CD8-positive, alpha-beta memory T cell (primary cell): ENCODE results near the gene FGL2. TPM values are rescaled to one million over a fixed set of nuclear protein-coding genes. Genes with fewer than 3 reads are reported as not detected.
"Not testable (repeated sequence)": the region's sequence is repeated elsewhere in the genome, so short reads cannot be mapped to it uniquely, and the experiment has no call there.

ENCODE experiments used
- CTCF ChIA-PET: fragments of 350-600 bp; sonication (Branson Sonifier 250); formaldehyde crosslinking; loops from one replicate; lab custom pipeline; 2021; ENCODE audit warnings: antibody characterized with exemption; lab: Charles Lee
- POLR2A ChIA-PET: fragments of 350-600 bp; sonication (Branson Sonifier 250); formaldehyde crosslinking; loops from one replicate; lab custom pipeline; 2021; ENCODE audit warnings: antibody characterized with exemption; lab: Charles Lee
- DNase-seq, 5 donors: peaks; one replicate each; pipeline versions ENCODE4 v3.0.0 to v3.0.0-alpha.2; 2020 to 2022; ENCODE audit warnings: mixed read lengths in 1 of 5
- H3K27ac ChIP-seq: one replicate; pipeline ENCODE4 v1.7.0; 2013; ENCODE audit warnings: low read depth, mild to moderate bottlenecking, low read length, moderate library complexity
- H3K27me3 ChIP-seq: 2 replicates; pipeline ENCODE4 v1.7.0; 2013; ENCODE audit warnings: low read length, mild to moderate bottlenecking; ENCODE audit not compliant: insufficient read depth, poor library complexity, severe bottlenecking
- H3K36me3 ChIP-seq: 2 replicates; pipeline ENCODE4 v1.7.0; 2013; ENCODE audit warnings: mild to moderate bottlenecking, low read length, moderate library complexity; ENCODE audit not compliant: insufficient read depth
- H3K4me1 ChIP-seq: 2 replicates; pipeline ENCODE4 v1.7.0; 2013; ENCODE audit warnings: mild to moderate bottlenecking, low read length, moderate library complexity; ENCODE audit not compliant: insufficient read depth
- H3K4me3 ChIP-seq: 2 replicates; pipeline ENCODE4 v1.7.0; 2013; ENCODE audit warnings: mild to moderate bottlenecking, low read length
- H3K9me3 ChIP-seq: 2 replicates; pipeline ENCODE4 v1.7.0; 2013; ENCODE audit warnings: mild to moderate bottlenecking, low read length
- H3K27ac Mint-ChIP-seq, 8 donors: one replicate each; pipeline ENCODE4 v1.8.0; 2020 to 2021; ENCODE audit warnings: mixed read lengths in 8 of 8, mild to moderate bottlenecking in 6 of 8, inconsistent platforms in 3 of 8, moderate library complexity in 3 of 8
- H3K27me3 Mint-ChIP-seq, 2 donors: one replicate each; pipeline ENCODE4 v1.8.0; 2020 to 2021; ENCODE audit warnings: mixed read lengths in 2 of 2, mild to moderate bottlenecking in 1 of 2, moderate library complexity in 1 of 2
- H3K36me3 Mint-ChIP-seq, 3 donors: one replicate each; pipeline ENCODE4 v1.8.0; 2020 to 2021; ENCODE audit warnings: mixed read lengths in 3 of 3, inconsistent platforms in 1 of 3, mild to moderate bottlenecking in 1 of 3
- H3K4me1 Mint-ChIP-seq, 3 donors: one replicate each; pipeline ENCODE4 v1.8.0; 2020 to 2021; ENCODE audit warnings: mixed read lengths in 3 of 3, inconsistent platforms in 1 of 3, mild to moderate bottlenecking in 1 of 3
- H3K4me3 Mint-ChIP-seq, 7 donors: one replicate each; pipeline ENCODE4 v1.8.0; 2020 to 2021; ENCODE audit warnings: mixed read lengths in 7 of 7, mild to moderate bottlenecking in 6 of 7, moderate library complexity in 4 of 7, inconsistent platforms in 2 of 7
- H3K9me3 Mint-ChIP-seq, 5 donors: one replicate each; pipeline ENCODE4 v1.8.0; 2020 to 2022; ENCODE audit warnings: mixed read lengths in 5 of 5, mild to moderate bottlenecking in 3 of 5, moderate library complexity in 2 of 5, inconsistent platforms in 1 of 5
- polyA plus RNA-seq: library from polyadenylated mRNA; unstranded; fragments of 300-500 nt; fragmentation: Illumina TruSeq; gene quantifications from one replicate; pipeline ENCODE4 v1.2.3, GENCODE V29; 2021
- total RNA-seq, 2 experiments: library from RNA; stranded (reverse); gene quantifications; one replicate each; pipeline ENCODE4 v1.2.3, GENCODE V29; 2021

The FGL2 gene
- total and polyA plus RNA-seq, 3 experiments from 2014 or later, result 2.2 to 4.1 (median 3.1) TPM

GRCh38 chr7:77184463-77184862, 15.2 kb downstream of the FGL2 start:
- peaks cover 0 to 11% (median 5%) of the 10 kb centered on the region in 3 donors for H3K36me3 Mint-ChIP-seq
- CTCF ChIA-PET, result no interaction called here
- H3K36me3 ChIP-seq, result no peaks in the 10 kb centered on the region
- H3K27me3 ChIP-seq, result no peaks in the 10 kb centered on the region
- no peaks in the 10 kb centered on the region for H3K4me1 Mint-ChIP-seq
- POLR2A ChIA-PET, result no interaction called here
- H3K27ac Mint-ChIP-seq, result no peak overlapping the region
- peaks cover 0 to 2% (median 0%) of the 10 kb centered on the region in 5 donors for H3K9me3 Mint-ChIP-seq
- no peak overlapping the region for H3K27ac ChIP-seq
- no peak for DNase-seq
- no peaks in the 10 kb centered on the region for H3K9me3 ChIP-seq
- no peak overlapping the region for H3K4me3 Mint-ChIP-seq
- H3K27me3 Mint-ChIP-seq, result no peaks in the 10 kb centered on the region
- no peaks in the 10 kb centered on the region for H3K4me1 ChIP-seq
- H3K4me3 ChIP-seq, result no peak overlapping the region

- DNase-seq, result no peak
- no peaks in the 10 kb centered on the region for H3K4me1 Mint-ChIP-seq
- ChIA-PET CTCF (no interaction called here), POLR2A (no interaction called here)
- no peak overlapping the region for H3K4me3 Mint-ChIP-seq
- Histone ChIP-seq H3K36me3 (no peaks in the 10 kb centered on the region), H3K27ac (no peak overlapping the region), H3K27me3 (no peaks in the 10 kb centered on the region), H3K4me3 (no peak overlapping the region), H3K9me3 (no peaks in the 10 kb centered on the region), H3K4me1 (no peaks in the 10 kb centered on the region)
- no peak overlapping the region for H3K27ac Mint-ChIP-seq
- H3K27me3 Mint-ChIP-seq, result no peaks in the 10 kb centered on the region
- peaks cover 0 to 2% (median 0%) of the 10 kb centered on the region in 5 donors for H3K9me3 Mint-ChIP-seq
- peaks cover 0 to 11% (median 3%) of the 10 kb centered on the region in 3 donors for H3K36me3 Mint-ChIP-seq
These were observed 17.4 kb downstream of the FGL2 start for GRCh38 chr7:77182261-77182660.

- no peak overlapping the region for H3K4me3 Mint-ChIP-seq
- no peaks in the 10 kb centered on the region for H3K4me1 Mint-ChIP-seq
- DNase-seq, result no peak
- ChIA-PET POLR2A (no interaction called here), CTCF (no interaction called here)
- no peaks in the 10 kb centered on the region for H3K4me1 ChIP-seq
- peaks cover 0 to 2% (median 0%) of the 10 kb centered on the region in 5 donors for H3K9me3 Mint-ChIP-seq
- H3K27me3 ChIP-seq, result no peaks in the 10 kb centered on the region
- H3K36me3 ChIP-seq, result no peaks in the 10 kb centered on the region
- no peak overlapping the region for H3K4me3 ChIP-seq
- no peaks in the 10 kb centered on the region for H3K9me3 ChIP-seq
- H3K27ac ChIP-seq, result no peak overlapping the region
- no peaks in the 10 kb centered on the region for H3K27me3 Mint-ChIP-seq
- no peak overlapping the region for H3K27ac Mint-ChIP-seq
- peaks cover 0 to 11% (median 3%) of the 10 kb centered on the region in 3 donors for H3K36me3 Mint-ChIP-seq
These were observed 17.9 kb downstream of the FGL2 start for GRCh38 chr7:77181734-77182133.

- Mint-ChIP-seq H3K27ac (peak overlapping the region in 1 of 8 donors; percentile 17), H3K36me3 (peaks cover 0 to 11% (median 3%) of the 10 kb centered on the region in 3 donors), H3K27me3 (no peaks in the 10 kb centered on the region), H3K4me1 (no peaks in the 10 kb centered on the region), H3K4me3 (no peak overlapping the region), H3K9me3 (peaks cover 0 to under 1% (median 0%) of the 10 kb centered on the region in 5 donors)
- ChIA-PET POLR2A (no interaction called here), CTCF (no interaction called here)
- H3K4me1 ChIP-seq, result no peaks in the 10 kb centered on the region
- no peaks in the 10 kb centered on the region for H3K36me3 ChIP-seq
- no peak for DNase-seq
- H3K27me3 ChIP-seq, result no peaks in the 10 kb centered on the region
- H3K27ac ChIP-seq, result no peak overlapping the region
- no peak overlapping the region for H3K4me3 ChIP-seq
- H3K9me3 ChIP-seq, result no peaks in the 10 kb centered on the region
These were observed 18.5 kb downstream of the FGL2 start for GRCh38 chr7:77181015-77181595.

GRCh38 chr7:77178024-77178423, 21.6 kb downstream of the FGL2 start:
- H3K4me3 ChIP-seq, H3K4me1 Mint-ChIP-seq, H3K36me3 ChIP-seq, H3K9me3 ChIP-seq, H3K4me3 Mint-ChIP-seq, H3K4me1 ChIP-seq, POLR2A ChIA-PET, H3K36me3 Mint-ChIP-seq, H3K27ac Mint-ChIP-seq, DNase-seq, H3K9me3 Mint-ChIP-seq, H3K27me3 Mint-ChIP-seq, H3K27ac ChIP-seq, CTCF ChIA-PET, H3K27me3 ChIP-seq: not testable (repeated sequence)

GRCh38 chr7:77177321-77177904, 22.2 kb downstream of the FGL2 start:
- H3K9me3 ChIP-seq, H3K27me3 Mint-ChIP-seq, H3K36me3 Mint-ChIP-seq, H3K4me3 Mint-ChIP-seq, DNase-seq, H3K27me3 ChIP-seq, CTCF ChIA-PET, H3K27ac Mint-ChIP-seq, H3K9me3 Mint-ChIP-seq, H3K36me3 ChIP-seq, H3K4me3 ChIP-seq, H3K4me1 ChIP-seq, POLR2A ChIA-PET, H3K4me1 Mint-ChIP-seq, H3K27ac ChIP-seq: not testable (repeated sequence)

GRCh38 chr7:77175274-77175800, 24.3 kb downstream of the FGL2 start:
- POLR2A ChIA-PET, DNase-seq, H3K4me3 Mint-ChIP-seq, H3K4me1 Mint-ChIP-seq, H3K27ac ChIP-seq, H3K4me3 ChIP-seq, H3K9me3 ChIP-seq, H3K36me3 Mint-ChIP-seq, H3K4me1 ChIP-seq, H3K9me3 Mint-ChIP-seq, H3K36me3 ChIP-seq, H3K27me3 ChIP-seq, CTCF ChIA-PET, H3K27me3 Mint-ChIP-seq, H3K27ac Mint-ChIP-seq: not testable (repeated sequence)

GRCh38 chr7:77174418-77174817, 25.2 kb downstream of the FGL2 start:
- H3K27ac Mint-ChIP-seq, H3K27me3 Mint-ChIP-seq, H3K27ac ChIP-seq, CTCF ChIA-PET, H3K4me1 Mint-ChIP-seq, DNase-seq, H3K27me3 ChIP-seq, H3K36me3 Mint-ChIP-seq, H3K9me3 Mint-ChIP-seq, H3K36me3 ChIP-seq, POLR2A ChIA-PET, H3K4me1 ChIP-seq, H3K4me3 ChIP-seq, H3K4me3 Mint-ChIP-seq, H3K9me3 ChIP-seq: not testable (repeated sequence)
